Prostate gland (tissue), 2 donors: Measurements from ENCODE around the gene CHST8.

Experiments
- CTCF ChIP-seq, 4 experiments: fragments of 200-600 bp in 2 of 4; fragments of 450-650 bp in 2 of 4; sonication (generic) in 2 of 4; IDR thresholded peaks; 1 replicate in 3 of 4; 2 replicates in 1 of 4; pipeline ENCODE4 v1.5.1; 2016 to 2019; ENCODE audit warnings: antibody characterized with exemption in 4 of 4, mild to moderate bottlenecking in 2 of 4, moderate library complexity in 2 of 4
- POLR2A ChIP-seq: fragments of 450-650 bp; IDR thresholded peaks from one replicate; pipeline ENCODE4 v1.6.1; 2016; ENCODE audit warnings: antibody characterized with exemption, mild to moderate bottlenecking
- POLR2AphosphoS5 ChIP-seq: sonication (generic); formaldehyde crosslinking; IDR thresholded peaks from one replicate; pipeline ENCODE4 v1.6.1; 2017; ENCODE audit warnings: antibody characterized with exemption

DNA sequence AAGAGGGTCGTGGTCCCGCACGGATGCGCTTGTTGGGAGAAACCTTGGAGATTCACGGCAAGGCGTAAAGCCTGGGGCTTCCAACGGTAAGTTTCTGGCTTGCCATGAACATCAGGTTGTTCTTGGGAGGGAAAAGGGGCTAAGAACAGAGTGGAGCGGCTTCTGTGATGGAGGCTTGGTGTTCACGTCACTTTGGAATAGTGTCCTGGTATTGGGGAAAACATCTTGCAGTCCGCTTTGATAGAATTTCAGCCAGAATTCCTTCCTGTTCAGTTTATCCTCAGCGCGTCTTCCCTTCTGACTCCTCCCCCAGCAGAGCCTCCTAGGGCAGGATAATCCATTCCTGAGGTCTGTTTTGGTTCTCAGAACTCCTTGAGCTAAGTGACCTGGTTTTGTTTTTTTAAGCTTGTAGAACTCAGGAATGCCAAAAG, 176.9 kb downstream of the CHST8 start:
- TF ChIP-seq CTCF (IDR thresholded peaks at IDR 0.05) (no peak), POLR2AphosphoS5 (no peak), POLR2A (no peak)
